HEK293 (cell line): ENCODE measurements around the gene TMEM151B.
A peak's percentile ranks its signal among the peaks of the same experiment; 100 is the strongest.

ENCODE experiments used
- AEBP2 ChIP-seq: fragments of 450-650 bp; formaldehyde crosslinking; IDR thresholded peaks from 2 replicates; pipeline ENCODE4 v1.5.1; 2016; ENCODE audit warnings: missing biosample characterization, missing genetic modification characterization, borderline replicate concordance
- GLI2 ChIP-seq: fragments of 450-650 bp; formaldehyde crosslinking; IDR thresholded peaks from 2 replicates; pipeline ENCODE4; 2017; ENCODE audit warnings: missing biosample characterization, missing genetic modification characterization, low read depth, borderline replicate concordance
- INSM2 ChIP-seq: fragments of 450-650 bp; formaldehyde crosslinking; IDR thresholded peaks from 2 replicates; pipeline ENCODE4 v1.5.1; 2016; ENCODE audit warnings: missing biosample characterization, missing genetic modification characterization
- KLF1 ChIP-seq: fragments of 450-650 bp; formaldehyde crosslinking; IDR thresholded peaks from 2 replicates; pipeline ENCODE4 v1.5.1; 2016; ENCODE audit warnings: missing biosample characterization, missing genetic modification characterization
- KLF7 ChIP-seq: fragments of 450-650 bp; formaldehyde crosslinking; IDR thresholded peaks from 2 replicates; pipeline ENCODE4 v1.5.1; 2016; ENCODE audit warnings: missing biosample characterization, missing genetic modification characterization, borderline replicate concordance
- MZF1 ChIP-seq: fragments of 450-650 bp; formaldehyde crosslinking; IDR thresholded peaks from 2 replicates; pipeline ENCODE4 v1.5.1; 2017; ENCODE audit warnings: missing biosample characterization, missing genetic modification characterization, borderline replicate concordance
- OSR2 ChIP-seq: fragments of 450-650 bp; formaldehyde crosslinking; IDR thresholded peaks from 2 replicates; pipeline ENCODE4 v1.5.1; 2016; ENCODE audit warnings: missing biosample characterization, missing genetic modification characterization
- PRDM1 ChIP-seq: fragments of 450-650 bp; formaldehyde crosslinking; IDR thresholded peaks from 2 replicates; pipeline ENCODE4; 2016; ENCODE audit warnings: missing biosample characterization, missing genetic modification characterization
- REPIN1 ChIP-seq: fragments of 450-650 bp; formaldehyde crosslinking; IDR thresholded peaks from 2 replicates; pipeline ENCODE4 v1.5.1; 2017; ENCODE audit warnings: missing biosample characterization, missing genetic modification characterization, low read depth
- SALL2 ChIP-seq: fragments of 450-650 bp; formaldehyde crosslinking; IDR thresholded peaks from 2 replicates; pipeline ENCODE4 v1.5.0; 2017; ENCODE audit warnings: missing biosample characterization, mild to moderate bottlenecking, missing genetic modification characterization, borderline replicate concordance
- SETDB1 ChIP-seq: IDR thresholded peaks from one replicate; pipeline ENCODE4 v1.6.1; 2017; ENCODE audit warnings: mild to moderate bottlenecking, low read length, moderate library complexity, mixed read lengths; ENCODE audit not compliant: insufficient read length
- TCF7L2 ChIP-seq: IDR thresholded peaks from 2 replicates; pipeline ENCODE4 v1.6.1; 2011; ENCODE audit warnings: low read depth, mild to moderate bottlenecking, inconsistent platforms, low read length, moderate library complexity, borderline replicate concordance
- ZBTB10 ChIP-seq: fragments of 450-650 bp; formaldehyde crosslinking; IDR thresholded peaks from 2 replicates; pipeline ENCODE4 v1.5.1; 2016; ENCODE audit warnings: missing biosample characterization, missing genetic modification characterization
- ZBTB49 ChIP-seq: fragments of 450-650 bp; formaldehyde crosslinking; IDR thresholded peaks from 2 replicates; pipeline ENCODE4 v1.5.1; 2016; ENCODE audit warnings: missing biosample characterization, missing genetic modification characterization, low read depth
- ZNF112 ChIP-seq: fragments of 450-650 bp; formaldehyde crosslinking; IDR thresholded peaks from 2 replicates; pipeline ENCODE4 v1.5.0; 2017; ENCODE audit warnings: missing biosample characterization, missing genetic modification characterization
- ZNF23 ChIP-seq: fragments of 450-650 bp; formaldehyde crosslinking; IDR thresholded peaks from 2 replicates; pipeline ENCODE4 v1.5.1; 2016; ENCODE audit warnings: missing biosample characterization, missing genetic modification characterization, borderline replicate concordance
- ZNF473 ChIP-seq: fragments of 450-650 bp; formaldehyde crosslinking; IDR thresholded peaks from 2 replicates; pipeline ENCODE4 v1.5.1; 2017; ENCODE audit warnings: missing biosample characterization, missing genetic modification characterization
- ZNF48 ChIP-seq: fragments of 450-650 bp; formaldehyde crosslinking; IDR thresholded peaks from 2 replicates; pipeline ENCODE4 v1.5.1; 2016; ENCODE audit warnings: missing biosample characterization, missing genetic modification characterization
- ZNF560 ChIP-seq: fragments of 450-650 bp; formaldehyde crosslinking; IDR thresholded peaks from 2 replicates; pipeline ENCODE4 v1.5.1; 2017; ENCODE audit warnings: missing biosample characterization, missing genetic modification characterization, borderline replicate concordance
- ZNF76 ChIP-seq: fragments of 450-650 bp; formaldehyde crosslinking; IDR thresholded peaks from 2 replicates; pipeline ENCODE4; 2016; ENCODE audit warnings: low read depth, missing biosample characterization, missing genetic modification characterization, borderline replicate concordance
- ZNF792 ChIP-seq: fragments of 450-650 bp; formaldehyde crosslinking; IDR thresholded peaks from 2 replicates; pipeline ENCODE4 v1.5.1; 2016; ENCODE audit warnings: missing biosample characterization, missing genetic modification characterization
- TF ChIP-seq, protein P1 (sequence below): fragments of 450-650 bp; formaldehyde crosslinking; IDR thresholded peaks from 2 replicates; pipeline ENCODE4 v1.5.1; 2016; ENCODE audit warnings: missing biosample characterization, missing genetic modification characterization
- TF ChIP-seq, protein P2 (sequence below): sonication (generic); formaldehyde crosslinking; IDR thresholded peaks from 2 replicates; pipeline ENCODE4 v1.8.1; 2022; ENCODE audit warnings: mild to moderate bottlenecking, moderate library complexity, missing genetic modification reagents
- TF ChIP-seq, protein P3 (sequence below): fragments of 450-650 bp; formaldehyde crosslinking; IDR thresholded peaks from 2 replicates; pipeline ENCODE4 v1.5.0; 2017; ENCODE audit warnings: missing biosample characterization, missing genetic modification characterization, borderline replicate concordance

TMEM151B gene

GRCh38 chr6:44221291-44221960 lies 48.8 kb upstream of the TMEM151B start (continued):
- TF ChIP-seq OSR2 (tag by site-specific recombination): no peak
- no peak for TF ChIP-seq ZNF23 (tag by site-specific recombination)
- TF ChIP-seq REPIN1 (tag by site-specific recombination): no peak
- TF ChIP-seq ZBTB10: no peak
- TF ChIP-seq ZNF48 (tag by site-specific recombination): no peak
- TF ChIP-seq, protein P1, sequence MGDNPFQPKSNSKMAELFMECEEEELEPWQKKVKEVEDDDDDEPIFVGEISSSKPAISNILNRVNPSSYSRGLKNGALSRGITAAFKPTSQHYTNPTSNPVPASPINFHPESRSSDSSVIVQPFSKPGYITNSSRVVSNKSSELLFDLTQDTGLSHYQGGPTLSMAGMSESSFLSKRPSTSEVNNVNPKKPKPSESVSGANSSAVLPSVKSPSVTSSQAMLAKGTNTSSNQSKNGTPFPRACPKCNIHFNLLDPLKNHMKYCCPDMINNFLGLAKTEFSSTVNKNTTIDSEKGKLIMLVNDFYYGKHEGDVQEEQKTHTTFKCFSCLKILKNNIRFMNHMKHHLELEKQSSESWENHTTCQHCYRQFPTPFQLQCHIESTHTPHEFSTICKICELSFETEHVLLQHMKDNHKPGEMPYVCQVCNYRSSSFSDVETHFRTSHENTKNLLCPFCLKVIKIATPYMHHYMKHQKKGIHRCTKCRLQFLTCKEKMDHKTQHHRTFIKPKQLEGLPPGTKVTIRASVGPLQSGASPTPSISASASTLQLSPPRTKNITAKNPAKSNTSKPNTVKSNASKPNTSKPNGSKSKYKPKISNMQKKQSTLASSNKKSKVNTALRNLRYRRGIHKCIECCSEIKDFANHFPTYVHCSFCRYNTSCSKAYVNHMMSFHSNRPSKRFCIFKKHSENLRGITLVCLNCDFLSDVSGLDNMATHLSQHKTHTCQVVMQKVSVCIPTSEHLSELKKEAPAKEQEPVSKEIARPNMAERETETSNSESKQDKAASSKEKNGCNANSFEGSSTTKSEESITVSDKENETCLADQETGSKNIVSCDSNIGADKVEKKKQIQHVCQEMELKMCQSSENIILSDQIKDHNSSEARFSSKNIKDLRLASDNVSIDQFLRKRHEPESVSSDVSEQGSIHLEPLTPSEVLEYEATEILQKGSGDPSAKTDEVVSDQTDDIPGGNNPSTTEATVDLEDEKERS (tag by site-specific recombination): no peak
- TF ChIP-seq, protein P2, sequence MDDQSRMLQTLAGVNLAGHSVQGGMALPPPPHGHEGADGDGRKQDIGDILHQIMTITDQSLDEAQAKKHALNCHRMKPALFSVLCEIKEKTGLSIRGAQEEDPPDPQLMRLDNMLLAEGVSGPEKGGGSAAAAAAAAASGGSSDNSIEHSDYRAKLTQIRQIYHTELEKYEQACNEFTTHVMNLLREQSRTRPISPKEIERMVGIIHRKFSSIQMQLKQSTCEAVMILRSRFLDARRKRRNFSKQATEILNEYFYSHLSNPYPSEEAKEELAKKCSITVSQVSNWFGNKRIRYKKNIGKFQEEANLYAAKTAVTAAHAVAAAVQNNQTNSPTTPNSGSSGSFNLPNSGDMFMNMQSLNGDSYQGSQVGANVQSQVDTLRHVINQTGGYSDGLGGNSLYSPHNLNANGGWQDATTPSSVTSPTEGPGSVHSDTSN (CRISPR knock-in tag): no peak
- TF ChIP-seq TCF7L2: no peak
- no peak for TF ChIP-seq INSM2
- no peak for TF ChIP-seq MZF1
- no peak for TF ChIP-seq ZNF792 (tag by site-specific recombination)
- TF ChIP-seq AEBP2: no peak
- TF ChIP-seq GLI2 (tag by site-specific recombination): no peak
- TF ChIP-seq, protein P3, sequence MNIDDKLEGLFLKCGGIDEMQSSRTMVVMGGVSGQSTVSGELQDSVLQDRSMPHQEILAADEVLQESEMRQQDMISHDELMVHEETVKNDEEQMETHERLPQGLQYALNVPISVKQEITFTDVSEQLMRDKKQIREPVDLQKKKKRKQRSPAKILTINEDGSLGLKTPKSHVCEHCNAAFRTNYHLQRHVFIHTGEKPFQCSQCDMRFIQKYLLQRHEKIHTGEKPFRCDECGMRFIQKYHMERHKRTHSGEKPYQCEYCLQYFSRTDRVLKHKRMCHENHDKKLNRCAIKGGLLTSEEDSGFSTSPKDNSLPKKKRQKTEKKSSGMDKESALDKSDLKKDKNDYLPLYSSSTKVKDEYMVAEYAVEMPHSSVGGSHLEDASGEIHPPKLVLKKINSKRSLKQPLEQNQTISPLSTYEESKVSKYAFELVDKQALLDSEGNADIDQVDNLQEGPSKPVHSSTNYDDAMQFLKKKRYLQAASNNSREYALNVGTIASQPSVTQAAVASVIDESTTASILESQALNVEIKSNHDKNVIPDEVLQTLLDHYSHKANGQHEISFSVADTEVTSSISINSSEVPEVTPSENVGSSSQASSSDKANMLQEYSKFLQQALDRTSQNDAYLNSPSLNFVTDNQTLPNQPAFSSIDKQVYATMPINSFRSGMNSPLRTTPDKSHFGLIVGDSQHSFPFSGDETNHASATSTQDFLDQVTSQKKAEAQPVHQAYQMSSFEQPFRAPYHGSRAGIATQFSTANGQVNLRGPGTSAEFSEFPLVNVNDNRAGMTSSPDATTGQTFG (tag by site-specific recombination): no peak
- no peak for TF ChIP-seq ZNF112 (tag by site-specific recombination)
- no peak for TF ChIP-seq ZBTB49 (tag by site-specific recombination)
- TF ChIP-seq ZNF473 (tag by site-specific recombination): no peak
- peak; percentile 71; the same call in 1 of the 2 replicates for TF ChIP-seq KLF1 (tag by site-specific recombination)
- TF ChIP-seq KLF7 (tag by site-specific recombination): no peak
- TF ChIP-seq SETDB1: no peak
- TF ChIP-seq ZNF560 (tag by site-specific recombination): no peak
- TF ChIP-seq ZNF76: no peak
- TF ChIP-seq SALL2 (tag by site-specific recombination): no peak
- no peak for TF ChIP-seq PRDM1
